K562 (cell line): ENCODE results near the gene ZNF174. TPM values are rescaled to one million over a fixed set of nuclear protein-coding genes. Genes with fewer than 3 reads are reported as not detected.

Source experiments
- CREM ChIP-seq: IDR thresholded peaks from 2 replicates; pipeline ENCODE4 v1.6.1; 2014; ENCODE audit warnings: antibody characterized with exemption, low read depth
- ETS1 ChIP-seq: conservative IDR thresholded peaks from 2 replicates; pipeline ENCODE4 v1.6.1; 2011; ENCODE audit warnings: low read depth, mild to moderate bottlenecking, low read length; ENCODE audit not compliant: control insufficient read depth
- GATA2 ChIP-seq: sonication (generic); formaldehyde crosslinking; IDR thresholded peaks from 2 replicates; pipeline ENCODE4 v1.4.0; 2020; ENCODE audit warnings: mild to moderate bottlenecking, missing genetic modification reagents
- ILF3 ChIP-seq: fragments of 450-650 bp; IDR thresholded peaks from 2 replicates; pipeline ENCODE4 v1.6.1; 2018; ENCODE audit warnings: antibody characterized with exemption, mild to moderate bottlenecking, moderate library complexity, borderline replicate concordance
- IRF9 ChIP-seq: fragments of 450-650 bp; IDR thresholded peaks from 2 replicates; pipeline ENCODE4 v1.6.1; 2016; ENCODE audit warnings: missing biosample characterization, missing genetic modification characterization
- MAZ ChIP-seq, 2 experiments: fragments of 450-650 bp in 1 of 2; sonication (generic) in 1 of 2; formaldehyde crosslinking; IDR thresholded peaks in 1 of 2; conservative IDR thresholded peaks in 1 of 2; 2 replicates each; pipeline versions ENCODE4 v1.4.0 to v1.5.0; 2020; ENCODE audit warnings: mild to moderate bottlenecking in 1 of 2, missing genetic modification reagents in 1 of 2
- MYC ChIP-seq, 2 experiments: fragments of 250-450 bp in 1 of 2; sonication (Bioruptor Pico) in 1 of 2; IDR thresholded peaks; 2 replicates each; pipeline versions ENCODE4 v1.5.1 to v1.6.1; 2012 to 2021; ENCODE audit warnings: low read depth in 2 of 2, borderline replicate concordance in 1 of 2, improper control_type of control experiment in 1 of 2, low read length in 1 of 2, mild to moderate bottlenecking in 1 of 2, moderate library complexity in 1 of 2
- TAF1 ChIP-seq: IDR thresholded peaks from 2 replicates; pipeline ENCODE4 v1.6.1; 2011; ENCODE audit warnings: mild to moderate bottlenecking, low read length, moderate library complexity; ENCODE audit not compliant: insufficient read depth, control insufficient read depth, severe bottlenecking; ENCODE audit errors: extremely low read depth
- TBP ChIP-seq: optimal IDR thresholded peaks from 2 replicates; pipeline ENCODE3; 2011; ENCODE audit warnings: low read depth, low read length, improper control_type of control experiment
- THRA ChIP-seq: fragments of 450-650 bp; IDR thresholded peaks from 2 replicates; pipeline ENCODE4 v1.6.1; 2017; ENCODE audit warnings: mild to moderate bottlenecking, moderate library complexity
- ZBTB40 ChIP-seq, 2 experiments: fragments of 450-650 bp in 1 of 2; sonication (generic) in 1 of 2; formaldehyde crosslinking in 1 of 2; IDR thresholded peaks; 2 replicates each; pipeline versions ENCODE4 v1.7.1 to v1.9.0; 2016 to 2022; ENCODE audit warnings: inconsistent platforms in 1 of 2, mild to moderate bottlenecking in 1 of 2, missing genetic modification reagents in 1 of 2
- polyA plus RNA-seq, 8 experiments: library from polyadenylated mRNA; depleted of rRNA in 4 of 8; stranded (reverse) in 5 of 8; unstranded in 3 of 8; fragments of >200 nt; fragmentation: Nextera tagmentation in 2 of 8; fragmentation: Illumina TruSeq in 1 of 8; extraction: Ambion mirVana in 2 of 8; extraction: Trizol in 1 of 8; gene quantifications; 2 replicates each; pipeline versions ENCODE4 v1.2.1 to v1.2.3, GENCODE V29; 2011 to 2014; ENCODE audit warnings: inconsistent platforms in 1 of 8, missing spikeins in 1 of 8
- total RNA-seq, 7 experiments: library from RNA; depleted of rRNA in 6 of 7; stranded (reverse); fragments of >200 nt in 6 of 7; fragmentation: Illumina TruSeq in 2 of 7; extraction: Trizol in 2 of 7; gene quantifications; 2 replicates each; pipeline versions ENCODE4 v1.2.1 to v1.2.3, GENCODE V29; 2011 to 2021; ENCODE audit warnings: low replicate concordance in 1 of 7

Gene ZNF174
- total and polyA plus RNA-seq, 9 of the 15 experiments (the other 6 are each of a cell fraction or from before 2014, with no cell fraction given): 5.1 to 19.1 (median 12.5) TPM

GRCh38 chr16:3457434-3458252, 56.6 kb downstream of the ZNF174 start (continued):
- TF ChIP-seq ZBTB40 (IDR thresholded peaks at IDR 0.05) (peak; percentile 89), ZBTB40 (CRISPR knock-in tag; IDR thresholded peaks at IDR 0.05) (no peak), CREM (peak; percentile 58), MYC (IDR thresholded peaks at IDR 0.05; ENCODE audit: low read depth, low read length) (peak; percentile 75), MYC (CRISPR knock-in tag; IDR thresholded peaks at IDR 0.05; ENCODE audit: borderline replicate concordance, low read depth) (no peak), TAF1 (peak; percentile 71), GATA2 (CRISPR knock-in tag) (no peak), ILF3 (no peak), TBP (peak; percentile 77), ETS1 (peak; percentile 50; the same call in 1 of the 2 replicates), THRA (no peak), IRF9 (tag) (no peak), MAZ (CRISPR knock-in tag; conservative IDR thresholded peaks at IDR 0.05 in 1 of 2, IDR thresholded peaks at IDR 0.05 in 1 of 2) (peak; percentile 96)
